PFSK-1 (cell line): Measurements from ENCODE around the gene GLTP.

Source experiments
- FOXP2 ChIP-seq: optimal IDR thresholded peaks from 2 replicates; pipeline ENCODE3; 2011; ENCODE audit warnings: borderline replicate concordance, control low read depth, inconsistent platforms; ENCODE audit not compliant: insufficient read depth; ENCODE audit errors: extremely low read length, extremely low read depth
- POLR2AphosphoS5 ChIP-seq: IDR thresholded peaks from 2 replicates; pipeline ENCODE4 v1.6.1; 2012; ENCODE audit warnings: low read depth, mild to moderate bottlenecking, control low read depth, low read length, moderate library complexity
- SIN3A ChIP-seq: IDR thresholded peaks from 2 replicates; pipeline ENCODE4 v1.6.1; 2012; ENCODE audit warnings: mild to moderate bottlenecking, low read length, moderate library complexity, borderline replicate concordance; ENCODE audit not compliant: insufficient read depth
- TAF1 ChIP-seq: IDR thresholded peaks from 2 replicates; pipeline ENCODE4 v1.6.1; 2012; ENCODE audit warnings: low read length, control low read depth, borderline replicate concordance; ENCODE audit not compliant: insufficient read depth
- TF ChIP-seq, protein P1 (sequence below), 2 experiments: IDR thresholded peaks; 2 replicates each; pipeline versions ENCODE4 v1.6.1 to v1.8.0; 2011 to 2012; ENCODE audit warnings: low read depth in 2 of 2, low read length in 2 of 2, control low read depth in 1 of 2, inconsistent platforms in 1 of 2, mild to moderate bottlenecking in 1 of 2, moderate library complexity in 1 of 2; ENCODE audit not compliant: insufficient read depth in 1 of 2

The GLTP gene

GRCh38 chr12:109818905-109819500 lies 61.3 kb downstream of the GLTP start:
- TF ChIP-seq FOXP2 (no peak), SIN3A (no peak), TAF1 (no peak), POLR2AphosphoS5 (no peak)
- TF ChIP-seq, protein P1, sequence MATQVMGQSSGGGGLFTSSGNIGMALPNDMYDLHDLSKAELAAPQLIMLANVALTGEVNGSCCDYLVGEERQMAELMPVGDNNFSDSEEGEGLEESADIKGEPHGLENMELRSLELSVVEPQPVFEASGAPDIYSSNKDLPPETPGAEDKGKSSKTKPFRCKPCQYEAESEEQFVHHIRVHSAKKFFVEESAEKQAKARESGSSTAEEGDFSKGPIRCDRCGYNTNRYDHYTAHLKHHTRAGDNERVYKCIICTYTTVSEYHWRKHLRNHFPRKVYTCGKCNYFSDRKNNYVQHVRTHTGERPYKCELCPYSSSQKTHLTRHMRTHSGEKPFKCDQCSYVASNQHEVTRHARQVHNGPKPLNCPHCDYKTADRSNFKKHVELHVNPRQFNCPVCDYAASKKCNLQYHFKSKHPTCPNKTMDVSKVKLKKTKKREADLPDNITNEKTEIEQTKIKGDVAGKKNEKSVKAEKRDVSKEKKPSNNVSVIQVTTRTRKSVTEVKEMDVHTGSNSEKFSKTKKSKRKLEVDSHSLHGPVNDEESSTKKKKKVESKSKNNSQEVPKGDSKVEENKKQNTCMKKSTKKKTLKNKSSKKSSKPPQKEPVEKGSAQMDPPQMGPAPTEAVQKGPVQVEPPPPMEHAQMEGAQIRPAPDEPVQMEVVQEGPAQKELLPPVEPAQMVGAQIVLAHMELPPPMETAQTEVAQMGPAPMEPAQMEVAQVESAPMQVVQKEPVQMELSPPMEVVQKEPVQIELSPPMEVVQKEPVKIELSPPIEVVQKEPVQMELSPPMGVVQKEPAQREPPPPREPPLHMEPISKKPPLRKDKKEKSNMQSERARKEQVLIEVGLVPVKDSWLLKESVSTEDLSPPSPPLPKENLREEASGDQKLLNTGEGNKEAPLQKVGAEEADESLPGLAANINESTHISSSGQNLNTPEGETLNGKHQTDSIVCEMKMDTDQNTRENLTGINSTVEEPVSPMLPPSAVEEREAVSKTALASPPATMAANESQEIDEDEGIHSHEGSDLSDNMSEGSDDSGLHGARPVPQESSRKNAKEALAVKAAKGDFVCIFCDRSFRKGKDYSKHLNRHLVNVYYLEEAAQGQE (IDR thresholded peaks at IDR 0.05; ENCODE audit: insufficient read depth in 1 of 2, low read depth in 2 of 2, low read length in 2 of 2), result no peak

DNA sequence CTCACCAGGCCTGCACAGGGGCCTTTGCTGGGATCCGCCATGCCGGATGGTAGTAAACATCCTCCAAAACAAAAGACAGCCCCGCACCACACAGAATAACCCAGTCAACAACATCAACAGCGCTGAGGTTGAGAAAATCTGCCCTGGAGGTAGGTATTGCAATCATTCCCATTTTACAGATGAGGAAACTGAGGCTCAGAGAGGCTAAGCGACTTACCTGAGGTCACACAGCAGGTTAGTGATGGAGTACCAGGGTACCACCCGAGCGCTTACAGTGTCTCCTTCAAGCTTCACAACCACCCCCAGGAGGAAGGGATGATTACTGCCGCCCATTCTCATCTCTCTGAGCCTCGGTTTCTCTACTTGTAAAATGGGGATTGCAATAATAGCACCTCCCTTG lies 62.1 kb downstream of the GLTP start:
- TF ChIP-seq POLR2AphosphoS5 (no peak), FOXP2 (no peak), TAF1 (no peak), SIN3A (no peak)
- TF ChIP-seq, protein P1 (IDR thresholded peaks at IDR 0.05; ENCODE audit: insufficient read depth in 1 of 2, low read depth in 2 of 2, low read length in 2 of 2), result no peak

GRCh38 chr12:109817627-109818231 lies 62.6 kb downstream of the GLTP start:
- TF ChIP-seq FOXP2, result no peak
- TF ChIP-seq, protein P1 (IDR thresholded peaks at IDR 0.05; ENCODE audit: insufficient read depth in 1 of 2, low read depth in 2 of 2, low read length in 2 of 2), result no peak
- TF ChIP-seq POLR2AphosphoS5, result no peak

DNA sequence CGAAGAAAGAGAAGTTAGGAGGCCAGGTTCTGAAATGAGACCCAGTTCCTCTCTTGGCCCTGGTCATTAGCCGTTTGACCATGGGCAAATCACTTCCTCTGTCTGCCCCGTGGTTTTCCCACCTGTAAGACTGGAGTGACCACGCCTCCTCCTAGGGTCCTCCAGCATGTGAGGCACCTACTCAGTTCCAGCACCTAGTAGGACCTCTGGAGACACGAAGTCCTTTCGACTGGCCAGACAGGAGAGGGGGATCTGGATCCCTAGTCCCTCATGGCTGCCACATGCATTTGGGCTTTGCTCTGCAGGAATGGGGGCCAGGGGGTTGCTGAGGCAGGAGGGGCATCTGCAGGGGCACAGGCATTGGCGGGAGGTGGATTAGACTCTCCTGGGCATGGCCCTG lies 63.5 kb downstream of the GLTP start:
- TF ChIP-seq FOXP2 (no peak), POLR2AphosphoS5 (no peak), TAF1 (no peak), SIN3A (no peak)
- TF ChIP-seq, protein P1 (IDR thresholded peaks at IDR 0.05; ENCODE audit: insufficient read depth in 1 of 2, low read depth in 2 of 2, low read length in 2 of 2), result no peak
